ENCODE data around the gene EPHB1. TPM values are rescaled to one million over a fixed set of nuclear protein-coding genes. Genes with fewer than 3 reads are reported as not detected.

Gene EPHB1
- total RNA-seq, 5 donors from 2014 or later (not counting 1 experiment from before 2014, with no cell fraction given) = 0.28 to 0.72 (median 0.31) TPM; not detected in 1

- no peak for ATAC-seq (replicated peaks in 1 of 4)
- peaks cover 0 to 8% of the 10 kb centered on the region in 2 donors for H3K27me3 Mint-ChIP-seq
- Histone ChIP-seq H3K36me3 (ENCODE audit: control insufficient read depth in 2 of 2, extremely low read depth in 1 of 2, insufficient read depth in 1 of 2, low read length in 1 of 2) (no peaks in the 10 kb centered on the region), H3K27me3 (replicated peaks in 1 of 2; ENCODE audit: control insufficient read depth in 2 of 2, extremely low read depth in 1 of 2, insufficient read depth in 2 of 2, low read length in 1 of 2) (no peaks in the 10 kb centered on the region), H3K27ac (ENCODE audit: low read length) (no peak overlapping the region), H3K9me3 (no peaks in the 10 kb centered on the region), H3K4me3 (ENCODE audit: control insufficient read depth in 1 of 2, extremely low read depth in 1 of 2, low read length in 1 of 2) (no peak overlapping the region), H3K4me1 (ENCODE audit: control insufficient read depth in 1 of 2, extremely low read depth in 1 of 2, insufficient read depth in 2 of 2, low read length in 2 of 2) (no peaks in the 10 kb centered on the region)
- POLR2A ChIA-PET = no interaction called here
- H3K9me3 Mint-ChIP-seq = no peaks in the 10 kb centered on the region
- no peak overlapping the region for H3K4me3 Mint-ChIP-seq
- 20% methylated on average over 1 of the region's 3 CpGs for WGBS (ENCODE audit: insufficient coverage)
- CTCF ChIA-PET = no interaction called here
- H3K27ac Mint-ChIP-seq = no peak overlapping the region
- DNase-seq = no peak
- no peaks in the 10 kb centered on the region for H3K4me1 Mint-ChIP-seq
- no peaks in the 10 kb centered on the region for H3K36me3 Mint-ChIP-seq
Measured at GRCh38 chr3:135084976-135085375, 289.9 kb downstream of the EPHB1 start.

GRCh38 chr3:135085652-135086436, 290.8 kb downstream of the EPHB1 start:
- Histone ChIP-seq H3K4me1 (ENCODE audit: control insufficient read depth in 1 of 2, extremely low read depth in 1 of 2, insufficient read depth in 2 of 2, low read length in 2 of 2) (no peaks in the 10 kb centered on the region), H3K27me3 (replicated peaks in 1 of 2; ENCODE audit: control insufficient read depth in 2 of 2, extremely low read depth in 1 of 2, insufficient read depth in 2 of 2, low read length in 1 of 2) (no peaks in the 10 kb centered on the region), H3K9me3 (no peaks in the 10 kb centered on the region), H3K36me3 (ENCODE audit: control insufficient read depth in 2 of 2, extremely low read depth in 1 of 2, insufficient read depth in 1 of 2, low read length in 1 of 2) (no peaks in the 10 kb centered on the region), H3K27ac (ENCODE audit: low read length) (no peak overlapping the region), H3K4me3 (ENCODE audit: control insufficient read depth in 1 of 2, extremely low read depth in 1 of 2, low read length in 1 of 2) (no peak overlapping the region)
- WGBS (ENCODE audit: insufficient coverage) = 92% methylated on average over 2 of the region's 6 CpGs
- no peaks in the 10 kb centered on the region for H3K9me3 Mint-ChIP-seq
- no peaks in the 10 kb centered on the region for H3K36me3 Mint-ChIP-seq
- POLR2A ChIA-PET = interaction anchor here in 1 of 2 donors (0.7 kb wide), 1 partner anchor 396 kb away, joined by 3 read pairs; no protein-coding TSS in a partner anchor
- CTCF ChIA-PET = no interaction called here
- ATAC-seq (replicated peaks in 1 of 4) = no peak
- no peak overlapping the region for H3K4me3 Mint-ChIP-seq
- no peak for DNase-seq
- H3K4me1 Mint-ChIP-seq = no peaks in the 10 kb centered on the region
- H3K27me3 Mint-ChIP-seq = peaks cover 0 to 5% of the 10 kb centered on the region in 2 donors
- H3K27ac Mint-ChIP-seq = no peak overlapping the region

GRCh38 chr3:135087782-135088181, 292.7 kb downstream of the EPHB1 start:
- ChIA-PET CTCF (no interaction called here), POLR2A (no interaction called here)
- H3K27me3 Mint-ChIP-seq = peaks cover 0 to 5% of the 10 kb centered on the region in 2 donors
- H3K36me3 Mint-ChIP-seq = no peaks in the 10 kb centered on the region
- no peaks in the 10 kb centered on the region for H3K9me3 Mint-ChIP-seq
- no peak overlapping the region for H3K4me3 ChIP-seq (ENCODE audit: control insufficient read depth in 1 of 2, extremely low read depth in 1 of 2, low read length in 1 of 2)
- no peak overlapping the region for H3K4me3 Mint-ChIP-seq
- no peak overlapping the region for H3K27ac ChIP-seq (ENCODE audit: low read length)
- no peaks in the 10 kb centered on the region for H3K9me3 ChIP-seq
- H3K36me3 ChIP-seq (ENCODE audit: control insufficient read depth in 2 of 2, extremely low read depth in 1 of 2, insufficient read depth in 1 of 2, low read length in 1 of 2) = no peaks in the 10 kb centered on the region
- H3K4me1 ChIP-seq (ENCODE audit: control insufficient read depth in 1 of 2, extremely low read depth in 1 of 2, insufficient read depth in 2 of 2, low read length in 2 of 2) = no peaks in the 10 kb centered on the region
- no peaks in the 10 kb centered on the region for H3K4me1 Mint-ChIP-seq
- no peak overlapping the region for H3K27ac Mint-ChIP-seq
- no CpG with 5 or more reads among the region's 2 CpGs for WGBS (ENCODE audit: insufficient coverage)
- no peaks in the 10 kb centered on the region for H3K27me3 ChIP-seq (replicated peaks in 1 of 2; ENCODE audit: control insufficient read depth in 2 of 2, extremely low read depth in 1 of 2, insufficient read depth in 2 of 2, low read length in 1 of 2)
- DNase-seq = no peak
- no peak for ATAC-seq (replicated peaks in 1 of 4)

GRCh38 chr3:135089451-135089850, 294.4 kb downstream of the EPHB1 start:
- Histone ChIP-seq H3K27me3 (replicated peaks in 1 of 2; ENCODE audit: control insufficient read depth in 2 of 2, extremely low read depth in 1 of 2, insufficient read depth in 2 of 2, low read length in 1 of 2) (peaks cover 0 to 3% of the 10 kb centered on the region in 2 experiments), H3K9me3 (no peaks in the 10 kb centered on the region), H3K4me3 (ENCODE audit: control insufficient read depth in 1 of 2, extremely low read depth in 1 of 2, low read length in 1 of 2) (no peak overlapping the region), H3K27ac (ENCODE audit: low read length) (no peak overlapping the region), H3K4me1 (ENCODE audit: control insufficient read depth in 1 of 2, extremely low read depth in 1 of 2, insufficient read depth in 2 of 2, low read length in 2 of 2) (no peaks in the 10 kb centered on the region), H3K36me3 (ENCODE audit: control insufficient read depth in 2 of 2, extremely low read depth in 1 of 2, insufficient read depth in 1 of 2, low read length in 1 of 2) (no peaks in the 10 kb centered on the region)
- DNase-seq (no peak), ATAC-seq (replicated peaks in 1 of 4) (no peak)
- H3K27ac Mint-ChIP-seq = no peak overlapping the region
- H3K9me3 Mint-ChIP-seq = no peaks in the 10 kb centered on the region
- H3K27me3 Mint-ChIP-seq = no peaks in the 10 kb centered on the region
- WGBS (ENCODE audit: insufficient coverage) = 75% methylated on average over 1 of the region's 5 CpGs
- no peaks in the 10 kb centered on the region for H3K4me1 Mint-ChIP-seq
- POLR2A ChIA-PET = no interaction called here
- no peak overlapping the region for H3K4me3 Mint-ChIP-seq
- no peaks in the 10 kb centered on the region for H3K36me3 Mint-ChIP-seq
- CTCF ChIA-PET = no interaction called here

- H3K9me3 Mint-ChIP-seq = no peaks in the 10 kb centered on the region
- no peak overlapping the region for H3K27ac Mint-ChIP-seq
- WGBS (ENCODE audit: insufficient coverage) = 60% methylated on average over 1 of the region's 2 CpGs
- H3K4me3 ChIP-seq (ENCODE audit: control insufficient read depth in 1 of 2, extremely low read depth in 1 of 2, low read length in 1 of 2) = no peak overlapping the region
- H3K27ac ChIP-seq (ENCODE audit: low read length) = no peak overlapping the region
- no peaks in the 10 kb centered on the region for H3K36me3 Mint-ChIP-seq
- no peaks in the 10 kb centered on the region for H3K36me3 ChIP-seq (ENCODE audit: control insufficient read depth in 2 of 2, extremely low read depth in 1 of 2, insufficient read depth in 1 of 2, low read length in 1 of 2)
- H3K27me3 Mint-ChIP-seq = no peaks in the 10 kb centered on the region
- ChIA-PET CTCF (no interaction called here), POLR2A (interaction anchor here in 1 of 2 donors (0.7 kb wide), 1 partner anchor 12 kb away, joined by 3 read pairs; no protein-coding TSS in a partner anchor)
- H3K4me1 ChIP-seq (ENCODE audit: control insufficient read depth in 1 of 2, extremely low read depth in 1 of 2, insufficient read depth in 2 of 2, low read length in 2 of 2) = no peaks in the 10 kb centered on the region
- H3K27me3 ChIP-seq (replicated peaks in 1 of 2; ENCODE audit: control insufficient read depth in 2 of 2, extremely low read depth in 1 of 2, insufficient read depth in 2 of 2, low read length in 1 of 2) = peaks cover 0 to 3% of the 10 kb centered on the region in 2 experiments
- H3K9me3 ChIP-seq = no peaks in the 10 kb centered on the region
- no peaks in the 10 kb centered on the region for H3K4me1 Mint-ChIP-seq
- no peak overlapping the region for H3K4me3 Mint-ChIP-seq
- ATAC-seq (replicated peaks in 1 of 4) (no peak), DNase-seq (no peak)
Measured at GRCh38 chr3:135090020-135090717, 295.1 kb downstream of the EPHB1 start.

- no peak for ATAC-seq (replicated peaks in 1 of 4)
- WGBS (ENCODE audit: insufficient coverage) = 67% methylated on average over 4 of the region's 5 CpGs
- Mint-ChIP-seq H3K36me3 (no peaks in the 10 kb centered on the region), H3K4me3 (no peak overlapping the region), H3K4me1 (no peaks in the 10 kb centered on the region), H3K27ac (no peak overlapping the region), H3K27me3 (no peaks in the 10 kb centered on the region), H3K9me3 (no peaks in the 10 kb centered on the region)
- Histone ChIP-seq H3K27ac (ENCODE audit: low read length) (no peak overlapping the region), H3K9me3 (no peaks in the 10 kb centered on the region), H3K27me3 (replicated peaks in 1 of 2; ENCODE audit: control insufficient read depth in 2 of 2, extremely low read depth in 1 of 2, insufficient read depth in 2 of 2, low read length in 1 of 2) (peaks cover 0 to 3% of the 10 kb centered on the region in 2 experiments), H3K4me1 (ENCODE audit: control insufficient read depth in 1 of 2, extremely low read depth in 1 of 2, insufficient read depth in 2 of 2, low read length in 2 of 2) (no peaks in the 10 kb centered on the region), H3K36me3 (ENCODE audit: control insufficient read depth in 2 of 2, extremely low read depth in 1 of 2, insufficient read depth in 1 of 2, low read length in 1 of 2) (no peaks in the 10 kb centered on the region), H3K4me3 (ENCODE audit: control insufficient read depth in 1 of 2, extremely low read depth in 1 of 2, low read length in 1 of 2) (no peak overlapping the region)
- ChIA-PET CTCF (no interaction called here), POLR2A (no interaction called here)
- no peak for DNase-seq
Measured at GRCh38 chr3:135091946-135092345, 296.9 kb downstream of the EPHB1 start.

Measured in T-cell (primary cell).